ENCODE data around the gene DLGAP1.
A peak's percentile ranks its signal among the peaks of the same experiment; 100 is the strongest.

The DLGAP1 gene

DNA sequence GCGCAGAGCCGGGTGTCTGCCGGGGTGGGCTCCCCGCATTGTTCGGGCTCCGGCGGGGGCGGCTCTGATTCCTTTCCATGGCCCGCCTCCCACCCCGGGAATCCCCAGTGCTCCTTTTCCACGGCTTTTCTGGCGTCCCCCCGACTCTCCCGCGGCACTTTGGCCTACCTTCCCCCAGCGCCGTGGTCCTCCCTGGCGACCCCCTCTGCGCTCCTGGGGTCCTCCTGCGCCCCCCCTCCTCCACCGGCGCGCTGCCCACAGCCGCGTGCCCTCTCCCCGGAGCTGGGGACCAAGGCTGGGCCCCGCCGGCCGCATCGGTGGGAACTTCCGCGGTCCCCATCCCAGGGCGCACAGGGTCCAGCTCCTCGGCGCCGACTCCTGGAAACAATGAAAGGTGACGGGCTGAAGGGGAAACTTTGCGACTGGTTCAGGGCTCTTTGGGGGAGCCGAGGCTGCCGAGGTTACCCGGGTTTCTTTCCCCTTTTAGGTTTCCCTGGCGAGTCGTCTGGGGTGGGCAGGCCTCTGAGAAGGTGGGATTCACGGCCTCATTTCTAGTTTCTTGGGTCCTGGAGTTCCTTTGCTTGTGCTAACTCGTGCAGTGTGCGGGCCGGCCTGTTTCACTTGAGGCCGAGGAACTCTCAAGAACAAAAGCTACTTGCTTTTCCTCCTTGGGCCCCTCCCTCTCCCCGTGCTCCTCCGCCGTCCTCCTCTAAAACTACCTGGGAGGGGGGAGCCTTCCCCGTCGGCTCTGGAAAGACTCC, 1002.9 kb downstream of the DLGAP1 start:
- peak overlapping the region; percentile 30 for H3K4me3 ChIP-seq (ENCODE audit: low read depth, low read length)
- TF ChIP-seq, protein P1, sequence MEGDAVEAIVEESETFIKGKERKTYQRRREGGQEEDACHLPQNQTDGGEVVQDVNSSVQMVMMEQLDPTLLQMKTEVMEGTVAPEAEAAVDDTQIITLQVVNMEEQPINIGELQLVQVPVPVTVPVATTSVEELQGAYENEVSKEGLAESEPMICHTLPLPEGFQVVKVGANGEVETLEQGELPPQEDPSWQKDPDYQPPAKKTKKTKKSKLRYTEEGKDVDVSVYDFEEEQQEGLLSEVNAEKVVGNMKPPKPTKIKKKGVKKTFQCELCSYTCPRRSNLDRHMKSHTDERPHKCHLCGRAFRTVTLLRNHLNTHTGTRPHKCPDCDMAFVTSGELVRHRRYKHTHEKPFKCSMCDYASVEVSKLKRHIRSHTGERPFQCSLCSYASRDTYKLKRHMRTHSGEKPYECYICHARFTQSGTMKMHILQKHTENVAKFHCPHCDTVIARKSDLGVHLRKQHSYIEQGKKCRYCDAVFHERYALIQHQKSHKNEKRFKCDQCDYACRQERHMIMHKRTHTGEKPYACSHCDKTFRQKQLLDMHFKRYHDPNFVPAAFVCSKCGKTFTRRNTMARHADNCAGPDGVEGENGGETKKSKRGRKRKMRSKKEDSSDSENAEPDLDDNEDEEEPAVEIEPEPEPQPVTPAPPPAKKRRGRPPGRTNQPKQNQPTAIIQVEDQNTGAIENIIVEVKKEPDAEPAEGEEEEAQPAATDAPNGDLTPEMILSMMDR (IDR thresholded peaks at IDR 0.05; ENCODE audit: borderline replicate concordance, insufficient read depth, low read depth, low read length) = no peak

DNA sequence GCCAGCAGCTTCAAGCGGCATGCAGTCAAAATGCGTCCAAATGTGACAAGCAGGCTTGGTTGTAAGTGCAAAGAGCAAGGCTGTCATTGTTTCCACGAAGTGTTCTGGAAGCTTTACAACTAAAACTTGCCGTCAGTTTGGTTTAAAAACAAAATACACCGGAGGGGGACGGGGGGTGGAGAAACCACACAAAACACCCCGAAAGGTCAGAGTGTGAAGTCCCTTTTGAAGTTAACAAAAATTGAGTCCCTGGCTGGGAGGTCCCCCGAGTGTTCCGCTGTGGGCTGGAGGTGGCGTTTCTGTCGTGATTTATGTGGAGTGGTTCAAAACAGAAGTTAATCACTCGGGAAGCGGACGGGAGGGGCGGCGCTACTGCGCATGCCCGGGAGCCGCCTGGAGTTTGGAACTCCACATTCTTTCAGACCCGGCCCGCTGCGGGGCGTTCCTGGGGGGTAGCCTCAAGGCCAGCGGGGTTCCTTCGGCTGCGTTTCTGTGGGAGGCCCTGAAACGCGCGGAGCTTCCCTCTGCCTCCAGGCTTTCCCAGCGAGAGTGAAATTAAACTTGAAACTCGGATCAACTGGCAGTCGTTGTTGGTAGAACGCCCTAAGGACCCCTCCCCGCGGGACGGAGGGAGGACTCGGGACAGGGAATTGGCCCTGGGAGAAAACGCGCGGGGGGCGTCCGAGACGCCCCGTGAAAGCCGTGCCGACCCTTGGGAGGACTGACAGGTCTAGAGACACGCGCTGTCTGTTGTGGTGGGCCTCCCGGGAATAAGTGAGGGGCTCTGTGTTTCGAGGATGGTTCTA, 1003.7 kb downstream of the DLGAP1 start:
- TF ChIP-seq, protein P1 (IDR thresholded peaks at IDR 0.05; ENCODE audit: borderline replicate concordance, insufficient read depth, low read depth, low read length) = no peak
- peak overlapping the region; percentile 30 for H3K4me3 ChIP-seq (ENCODE audit: low read depth, low read length)

DNA sequence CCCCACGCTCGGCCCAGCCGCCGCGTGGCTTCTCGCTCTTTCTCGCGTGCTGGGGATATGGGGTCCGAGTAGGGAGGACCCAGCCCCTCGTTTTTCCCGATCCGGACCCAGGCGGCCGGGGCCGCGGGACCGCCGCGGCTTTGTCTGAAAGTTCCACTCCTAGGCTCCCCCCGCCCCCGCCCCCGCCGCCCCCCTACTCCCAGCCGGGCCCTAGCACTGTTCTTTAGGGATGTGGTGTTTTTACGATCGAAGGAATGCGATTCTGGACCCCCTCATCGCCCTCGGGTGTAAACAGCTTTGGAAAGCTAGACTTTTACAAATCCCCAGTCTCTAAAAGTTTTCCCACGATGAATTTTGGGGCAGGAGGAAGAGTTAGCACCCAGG, 1004.3 kb downstream of the DLGAP1 start:
- peak overlapping the region; percentile 6 for H3K4me3 ChIP-seq (ENCODE audit: low read depth, low read length)
- TF ChIP-seq, protein P1 (IDR thresholded peaks at IDR 0.05; ENCODE audit: borderline replicate concordance, insufficient read depth, low read depth, low read length) = no peak

DNA sequence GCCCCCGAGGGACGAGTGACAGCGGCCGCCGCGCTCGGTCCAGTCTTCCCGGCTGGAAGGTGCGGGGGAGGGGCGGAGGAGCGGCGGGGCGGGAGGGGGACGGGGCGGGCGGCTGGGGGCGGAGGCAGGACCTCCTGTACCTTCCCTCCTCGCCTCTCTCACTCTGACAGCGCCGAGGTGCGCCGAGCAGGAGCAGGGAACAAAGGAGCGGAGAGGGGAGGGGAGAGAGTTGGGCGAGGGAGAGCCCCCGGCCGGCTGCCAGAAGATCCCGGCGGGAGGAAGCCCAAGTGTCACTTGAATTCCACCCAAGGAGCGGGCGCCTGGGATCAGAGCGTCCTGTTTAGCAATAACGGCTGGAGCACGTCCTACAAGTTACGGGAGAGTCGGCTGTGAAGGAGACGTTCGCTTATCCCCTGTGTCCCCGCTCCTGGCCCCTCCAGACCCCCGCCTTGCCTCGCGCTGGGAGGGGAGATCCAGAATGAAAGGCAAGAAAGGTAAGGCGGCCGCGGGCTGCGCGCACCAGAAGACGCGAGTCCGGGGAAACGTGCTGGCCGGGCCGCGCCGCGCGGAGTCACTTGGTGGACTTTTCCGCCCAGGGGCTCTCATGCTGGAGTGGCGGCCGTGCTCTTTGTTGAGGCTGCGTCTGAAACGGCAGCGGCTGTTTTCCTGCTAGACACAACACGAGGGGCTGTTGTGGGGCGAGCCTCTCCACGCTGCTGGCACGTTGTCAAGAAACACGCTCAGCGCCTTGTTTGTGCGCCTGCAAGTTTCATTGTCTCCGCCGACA, 1004.9 kb downstream of the DLGAP1 start, which contains the start of gene TGIF1:
Gene TGIF1, plus strand, starts transcription at position 161 of the 787 bp plus-strand sequence. Its CDS starts 318 bp downstream, at position 479.
- H3K4me3 ChIP-seq (ENCODE audit: low read depth, low read length) = peak within 1 kb of the TSS; percentile 54
- TF ChIP-seq, protein P1 (IDR thresholded peaks at IDR 0.05; ENCODE audit: borderline replicate concordance, insufficient read depth, low read depth, low read length) = no peak

DNA sequence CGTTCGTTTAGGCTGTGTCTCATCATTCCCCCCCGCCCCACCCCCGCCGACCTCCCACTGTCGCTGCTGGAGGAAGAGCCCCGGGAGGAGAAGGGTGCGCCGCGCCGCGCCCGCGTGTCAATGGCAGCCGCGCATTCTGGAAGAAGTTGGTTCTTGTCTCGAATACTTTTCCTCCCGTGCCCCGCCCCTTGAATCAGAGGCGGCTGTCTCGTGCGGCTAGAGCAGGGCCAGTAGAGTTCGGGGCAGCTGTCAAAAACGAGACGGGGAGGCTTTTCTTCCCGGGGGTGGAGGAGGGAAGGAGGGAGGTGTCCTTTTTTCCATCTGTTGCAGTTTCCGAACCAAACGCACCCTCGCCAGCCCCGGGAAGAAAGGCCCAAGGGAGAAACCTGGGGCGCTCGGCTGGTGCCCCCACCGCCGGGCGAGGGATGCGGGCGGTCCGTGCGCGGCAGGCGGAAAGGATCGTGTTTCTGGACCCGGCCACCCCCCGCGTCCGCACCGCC, 1005.5 kb downstream of the DLGAP1 start:
- TF ChIP-seq, protein P1 (IDR thresholded peaks at IDR 0.05; ENCODE audit: borderline replicate concordance, insufficient read depth, low read depth, low read length) = no peak
- H3K4me3 ChIP-seq (ENCODE audit: low read depth, low read length) = peak overlapping the region; percentile 54

DNA sequence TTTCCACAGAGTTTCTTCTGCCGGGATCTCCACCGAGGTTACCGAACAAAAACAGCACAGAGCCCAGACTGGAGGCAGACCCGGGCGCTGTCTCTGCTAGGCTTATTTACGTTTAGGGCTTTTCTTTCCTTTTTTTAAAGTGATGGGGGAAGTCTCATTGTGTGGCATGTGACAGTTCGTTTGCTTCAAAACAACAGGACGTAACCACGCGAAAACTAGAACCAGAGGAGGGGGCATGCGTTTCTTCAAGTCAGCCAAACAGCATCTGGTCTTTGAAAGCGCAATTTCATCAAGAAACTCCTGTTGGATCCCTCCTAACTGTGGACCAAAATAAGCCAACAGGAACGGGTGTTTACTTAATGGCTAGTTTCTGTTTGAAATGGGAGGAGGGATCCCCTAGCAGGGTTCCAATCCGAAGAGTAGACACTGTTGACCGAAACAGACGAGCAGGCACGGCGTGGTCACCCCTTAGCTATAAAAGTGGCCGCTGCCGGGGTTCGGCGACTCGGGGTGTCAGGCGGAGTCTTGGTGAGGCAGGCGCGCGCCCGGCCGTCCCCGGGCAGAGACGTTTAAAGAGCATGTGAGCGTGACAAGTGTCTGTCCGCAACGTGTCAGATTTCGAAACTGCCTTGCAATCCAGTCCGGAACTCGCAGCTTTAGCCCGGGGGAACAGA, 1006.1 kb downstream of the DLGAP1 start:
- peak overlapping the region; percentile 54 for H3K4me3 ChIP-seq (ENCODE audit: low read depth, low read length)
- TF ChIP-seq, protein P1 (IDR thresholded peaks at IDR 0.05; ENCODE audit: borderline replicate concordance, insufficient read depth, low read depth, low read length) = no peak

Data from GM12875 (cell line).